Testis (tissue), 2 donors: ENCODE data around the gene APOA5.

Experiments
- POLR2A ChIP-seq: fragments of 450-650 bp; IDR thresholded peaks from one replicate; pipeline ENCODE4 v1.6.1; 2017; ENCODE audit warnings: antibody characterized with exemption, mild to moderate bottlenecking, moderate library complexity
- TF ChIP-seq, protein P1 (sequence below), 3 experiments: fragments of 450-650 bp in 2 of 3; fragments of 200-600 bp in 1 of 3; sonication (generic) in 1 of 3; IDR thresholded peaks; one replicate each; pipeline ENCODE4 v1.5.1; 2016 to 2019; ENCODE audit warnings: antibody characterized with exemption in 3 of 3, mild to moderate bottlenecking in 2 of 3, moderate library complexity in 1 of 3

DNA sequence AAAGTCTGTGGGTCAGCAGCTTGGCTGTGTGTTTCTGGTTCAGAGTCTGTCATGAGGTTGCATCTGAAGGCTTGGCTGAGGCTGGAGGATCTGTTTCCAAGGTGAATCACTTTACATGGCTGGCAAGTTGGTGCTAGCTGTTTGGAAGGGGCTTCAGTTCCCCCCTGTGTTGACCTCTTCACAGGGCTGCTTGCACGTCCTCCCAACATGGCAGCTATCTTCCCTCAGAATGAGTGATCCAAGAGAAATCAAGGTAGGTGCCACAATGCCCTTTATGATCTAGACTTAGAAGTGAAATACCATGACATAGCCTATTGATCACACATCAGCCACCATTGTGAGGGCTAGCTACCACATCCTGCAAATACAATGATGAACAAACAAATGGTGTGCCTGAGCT is 21.5 kb upstream of the APOA5 start:
- TF ChIP-seq, protein P1, sequence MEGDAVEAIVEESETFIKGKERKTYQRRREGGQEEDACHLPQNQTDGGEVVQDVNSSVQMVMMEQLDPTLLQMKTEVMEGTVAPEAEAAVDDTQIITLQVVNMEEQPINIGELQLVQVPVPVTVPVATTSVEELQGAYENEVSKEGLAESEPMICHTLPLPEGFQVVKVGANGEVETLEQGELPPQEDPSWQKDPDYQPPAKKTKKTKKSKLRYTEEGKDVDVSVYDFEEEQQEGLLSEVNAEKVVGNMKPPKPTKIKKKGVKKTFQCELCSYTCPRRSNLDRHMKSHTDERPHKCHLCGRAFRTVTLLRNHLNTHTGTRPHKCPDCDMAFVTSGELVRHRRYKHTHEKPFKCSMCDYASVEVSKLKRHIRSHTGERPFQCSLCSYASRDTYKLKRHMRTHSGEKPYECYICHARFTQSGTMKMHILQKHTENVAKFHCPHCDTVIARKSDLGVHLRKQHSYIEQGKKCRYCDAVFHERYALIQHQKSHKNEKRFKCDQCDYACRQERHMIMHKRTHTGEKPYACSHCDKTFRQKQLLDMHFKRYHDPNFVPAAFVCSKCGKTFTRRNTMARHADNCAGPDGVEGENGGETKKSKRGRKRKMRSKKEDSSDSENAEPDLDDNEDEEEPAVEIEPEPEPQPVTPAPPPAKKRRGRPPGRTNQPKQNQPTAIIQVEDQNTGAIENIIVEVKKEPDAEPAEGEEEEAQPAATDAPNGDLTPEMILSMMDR (IDR thresholded peaks at IDR 0.05), result no peak
- no peak for TF ChIP-seq POLR2A
